Lower leg skin (tissue), 3 donors: ENCODE data around the gene ALDH7A1.

Experiments
- POLR2A ChIP-seq, 2 donors: fragments of 450-650 bp; IDR thresholded peaks; one replicate each; pipeline ENCODE4 v1.6.1; 2016 to 2017; ENCODE audit warnings: antibody characterized with exemption in 2 of 2, mild to moderate bottlenecking in 1 of 2, moderate library complexity in 1 of 2
- TF ChIP-seq, protein P1 (sequence below), 3 donors: fragments of 450-650 bp; IDR thresholded peaks; one replicate each; pipeline ENCODE4 v1.5.1; 2016; ENCODE audit warnings: antibody characterized with exemption in 3 of 3, mild to moderate bottlenecking in 3 of 3, moderate library complexity in 2 of 3

DNA sequence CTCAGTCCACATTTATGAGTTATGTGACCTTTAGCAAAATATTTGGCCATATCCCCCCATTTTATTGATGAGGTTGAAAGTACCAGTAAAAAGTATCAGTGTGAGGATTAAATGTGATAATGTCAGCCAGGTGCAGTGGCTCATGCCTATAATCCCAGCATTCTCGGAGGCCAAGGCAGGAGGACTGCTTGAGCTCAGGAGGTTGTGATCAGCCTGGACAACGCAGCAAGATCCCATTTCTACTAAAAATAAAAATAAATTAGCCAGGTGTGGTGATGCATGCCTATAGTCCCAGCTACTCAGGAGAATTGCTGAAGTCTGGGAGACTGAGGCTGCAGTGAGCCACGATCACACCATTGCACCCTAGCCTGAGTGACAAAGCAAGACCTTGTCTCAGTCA, 100.6 kb downstream of the ALDH7A1 start:
- TF ChIP-seq, protein P1, sequence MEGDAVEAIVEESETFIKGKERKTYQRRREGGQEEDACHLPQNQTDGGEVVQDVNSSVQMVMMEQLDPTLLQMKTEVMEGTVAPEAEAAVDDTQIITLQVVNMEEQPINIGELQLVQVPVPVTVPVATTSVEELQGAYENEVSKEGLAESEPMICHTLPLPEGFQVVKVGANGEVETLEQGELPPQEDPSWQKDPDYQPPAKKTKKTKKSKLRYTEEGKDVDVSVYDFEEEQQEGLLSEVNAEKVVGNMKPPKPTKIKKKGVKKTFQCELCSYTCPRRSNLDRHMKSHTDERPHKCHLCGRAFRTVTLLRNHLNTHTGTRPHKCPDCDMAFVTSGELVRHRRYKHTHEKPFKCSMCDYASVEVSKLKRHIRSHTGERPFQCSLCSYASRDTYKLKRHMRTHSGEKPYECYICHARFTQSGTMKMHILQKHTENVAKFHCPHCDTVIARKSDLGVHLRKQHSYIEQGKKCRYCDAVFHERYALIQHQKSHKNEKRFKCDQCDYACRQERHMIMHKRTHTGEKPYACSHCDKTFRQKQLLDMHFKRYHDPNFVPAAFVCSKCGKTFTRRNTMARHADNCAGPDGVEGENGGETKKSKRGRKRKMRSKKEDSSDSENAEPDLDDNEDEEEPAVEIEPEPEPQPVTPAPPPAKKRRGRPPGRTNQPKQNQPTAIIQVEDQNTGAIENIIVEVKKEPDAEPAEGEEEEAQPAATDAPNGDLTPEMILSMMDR (IDR thresholded peaks at IDR 0.05) = no peak
- no peak for TF ChIP-seq POLR2A (IDR thresholded peaks at IDR 0.05)
